Gastroesophageal sphincter (tissue), 3 donors: ENCODE results near the gene KCNH8.

Experiments
- EP300 ChIP-seq: sonication (generic); formaldehyde crosslinking; IDR thresholded peaks from one replicate; pipeline ENCODE4 v1.6.1; 2017; ENCODE audit warnings: antibody characterized with exemption, mild to moderate bottlenecking
- POLR2A ChIP-seq, 2 donors: fragments of 450-650 bp; IDR thresholded peaks; one replicate each; pipeline ENCODE4 v1.6.1; 2017; ENCODE audit warnings: antibody characterized with exemption in 2 of 2, mild to moderate bottlenecking in 2 of 2, moderate library complexity in 1 of 2
- TF ChIP-seq, protein P1 (sequence below), 4 experiments: fragments of 200-600 bp in 2 of 4; fragments of 450-650 bp in 2 of 4; sonication (generic) in 1 of 4; IDR thresholded peaks; one replicate each; pipeline ENCODE4 v1.5.1; 2017 to 2019; ENCODE audit warnings: antibody characterized with exemption in 4 of 4, mild to moderate bottlenecking in 2 of 4, moderate library complexity in 2 of 4

DNA sequence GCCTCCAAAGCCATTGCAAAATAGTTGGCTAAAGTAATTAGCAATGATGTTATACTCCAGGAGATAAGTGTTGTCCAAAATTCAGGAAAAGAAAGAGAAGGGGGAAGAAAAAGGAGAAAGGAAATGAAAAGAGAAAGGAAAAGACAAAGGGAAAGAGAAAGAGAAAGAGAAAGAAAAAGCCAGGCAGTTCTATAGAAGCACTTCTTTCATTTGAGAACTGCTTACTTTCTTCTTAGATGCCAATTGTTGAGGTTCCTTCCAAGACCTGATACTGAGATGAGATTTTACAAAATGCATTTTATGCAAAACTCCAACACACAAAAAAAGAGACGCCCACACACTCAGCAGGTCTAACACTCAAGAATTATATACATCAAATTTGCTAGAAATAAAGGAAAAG lies 298.4 kb downstream of the KCNH8 start:
- TF ChIP-seq, protein P1, sequence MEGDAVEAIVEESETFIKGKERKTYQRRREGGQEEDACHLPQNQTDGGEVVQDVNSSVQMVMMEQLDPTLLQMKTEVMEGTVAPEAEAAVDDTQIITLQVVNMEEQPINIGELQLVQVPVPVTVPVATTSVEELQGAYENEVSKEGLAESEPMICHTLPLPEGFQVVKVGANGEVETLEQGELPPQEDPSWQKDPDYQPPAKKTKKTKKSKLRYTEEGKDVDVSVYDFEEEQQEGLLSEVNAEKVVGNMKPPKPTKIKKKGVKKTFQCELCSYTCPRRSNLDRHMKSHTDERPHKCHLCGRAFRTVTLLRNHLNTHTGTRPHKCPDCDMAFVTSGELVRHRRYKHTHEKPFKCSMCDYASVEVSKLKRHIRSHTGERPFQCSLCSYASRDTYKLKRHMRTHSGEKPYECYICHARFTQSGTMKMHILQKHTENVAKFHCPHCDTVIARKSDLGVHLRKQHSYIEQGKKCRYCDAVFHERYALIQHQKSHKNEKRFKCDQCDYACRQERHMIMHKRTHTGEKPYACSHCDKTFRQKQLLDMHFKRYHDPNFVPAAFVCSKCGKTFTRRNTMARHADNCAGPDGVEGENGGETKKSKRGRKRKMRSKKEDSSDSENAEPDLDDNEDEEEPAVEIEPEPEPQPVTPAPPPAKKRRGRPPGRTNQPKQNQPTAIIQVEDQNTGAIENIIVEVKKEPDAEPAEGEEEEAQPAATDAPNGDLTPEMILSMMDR (IDR thresholded peaks at IDR 0.05): no peak
- TF ChIP-seq POLR2A (IDR thresholded peaks at IDR 0.05) (no peak), EP300 (no peak)
